GM10266 (cell line): ENCODE measurements around the gene MYADML2.

Experiments
- DNase-seq: peaks from one replicate; pipeline ENCODE4 v3.0.0; 2012; ENCODE audit errors: extremely low spot score
- TF ChIP-seq, protein P1 (sequence below): IDR thresholded peaks from 2 replicates; pipeline ENCODE4 v1.5.1; 2012; ENCODE audit warnings: mild to moderate bottlenecking, low read depth; ENCODE audit not compliant: control insufficient read depth, insufficient read depth; ENCODE audit errors: missing control alignments

The MYADML2 gene

DNA sequence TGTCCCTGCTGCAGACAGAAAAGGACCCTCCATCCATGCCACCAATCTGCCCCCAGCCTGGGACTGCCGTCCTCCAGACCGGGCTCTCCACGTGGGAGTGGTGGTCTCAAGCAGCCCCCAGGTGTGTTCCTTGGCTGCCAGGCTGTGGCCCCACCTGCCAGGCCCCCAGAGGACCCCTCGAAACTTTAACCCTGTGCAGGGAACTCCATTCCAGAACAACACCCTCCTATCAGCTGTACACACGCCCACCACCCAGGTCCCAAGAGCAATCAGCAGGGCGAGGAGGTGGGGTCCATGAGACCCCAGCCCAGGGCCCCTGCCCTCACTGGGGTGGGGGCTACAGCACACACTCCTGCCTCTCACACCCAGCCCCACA, 11.3 kb downstream of the MYADML2 start:
- TF ChIP-seq, protein P1, sequence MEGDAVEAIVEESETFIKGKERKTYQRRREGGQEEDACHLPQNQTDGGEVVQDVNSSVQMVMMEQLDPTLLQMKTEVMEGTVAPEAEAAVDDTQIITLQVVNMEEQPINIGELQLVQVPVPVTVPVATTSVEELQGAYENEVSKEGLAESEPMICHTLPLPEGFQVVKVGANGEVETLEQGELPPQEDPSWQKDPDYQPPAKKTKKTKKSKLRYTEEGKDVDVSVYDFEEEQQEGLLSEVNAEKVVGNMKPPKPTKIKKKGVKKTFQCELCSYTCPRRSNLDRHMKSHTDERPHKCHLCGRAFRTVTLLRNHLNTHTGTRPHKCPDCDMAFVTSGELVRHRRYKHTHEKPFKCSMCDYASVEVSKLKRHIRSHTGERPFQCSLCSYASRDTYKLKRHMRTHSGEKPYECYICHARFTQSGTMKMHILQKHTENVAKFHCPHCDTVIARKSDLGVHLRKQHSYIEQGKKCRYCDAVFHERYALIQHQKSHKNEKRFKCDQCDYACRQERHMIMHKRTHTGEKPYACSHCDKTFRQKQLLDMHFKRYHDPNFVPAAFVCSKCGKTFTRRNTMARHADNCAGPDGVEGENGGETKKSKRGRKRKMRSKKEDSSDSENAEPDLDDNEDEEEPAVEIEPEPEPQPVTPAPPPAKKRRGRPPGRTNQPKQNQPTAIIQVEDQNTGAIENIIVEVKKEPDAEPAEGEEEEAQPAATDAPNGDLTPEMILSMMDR: no peak
- DNase-seq: no peak

DNA sequence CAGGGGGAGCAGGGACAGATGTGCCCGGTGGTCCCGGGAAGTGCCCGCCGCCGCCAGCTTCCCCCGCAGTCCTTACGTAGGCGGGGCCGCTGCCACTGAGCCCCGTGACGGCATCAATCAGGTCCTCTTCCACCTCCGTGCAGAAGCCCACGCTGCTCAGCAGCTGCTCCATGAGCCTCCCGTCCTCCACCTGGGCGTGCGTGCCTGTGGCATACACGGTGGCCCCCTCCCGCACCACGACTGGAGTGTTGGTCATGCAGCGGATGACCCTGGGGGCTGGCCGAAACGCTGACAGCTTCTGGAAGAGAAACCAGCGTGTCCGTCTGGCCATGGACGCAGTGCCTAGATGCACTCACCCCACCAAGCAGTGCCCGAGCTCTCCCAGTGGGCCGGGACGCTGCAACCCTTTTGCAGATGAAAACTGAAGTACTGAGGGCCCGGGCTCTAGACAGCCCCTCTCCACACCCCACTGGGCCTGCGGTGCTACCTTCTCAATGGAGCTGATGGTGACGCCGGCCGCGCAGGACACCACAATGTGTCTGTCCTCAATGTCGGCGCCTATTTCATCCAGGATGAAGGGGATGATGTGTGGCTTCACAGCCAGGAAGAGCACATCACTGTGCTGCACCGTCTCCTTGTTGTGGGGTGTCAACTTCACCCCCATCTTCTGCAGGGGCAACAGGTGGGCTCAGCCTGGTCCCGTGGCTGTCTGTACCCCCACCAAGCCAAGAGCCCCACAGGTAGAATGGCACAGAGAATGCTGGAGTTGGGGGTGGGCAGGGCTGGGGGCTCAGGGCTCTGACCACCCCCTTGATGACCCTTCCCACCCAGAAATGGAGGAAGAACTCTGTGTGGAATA, 12.0 kb downstream of the MYADML2 start:
- TF ChIP-seq, protein P1: no peak
- DNase-seq: no peak

DNA sequence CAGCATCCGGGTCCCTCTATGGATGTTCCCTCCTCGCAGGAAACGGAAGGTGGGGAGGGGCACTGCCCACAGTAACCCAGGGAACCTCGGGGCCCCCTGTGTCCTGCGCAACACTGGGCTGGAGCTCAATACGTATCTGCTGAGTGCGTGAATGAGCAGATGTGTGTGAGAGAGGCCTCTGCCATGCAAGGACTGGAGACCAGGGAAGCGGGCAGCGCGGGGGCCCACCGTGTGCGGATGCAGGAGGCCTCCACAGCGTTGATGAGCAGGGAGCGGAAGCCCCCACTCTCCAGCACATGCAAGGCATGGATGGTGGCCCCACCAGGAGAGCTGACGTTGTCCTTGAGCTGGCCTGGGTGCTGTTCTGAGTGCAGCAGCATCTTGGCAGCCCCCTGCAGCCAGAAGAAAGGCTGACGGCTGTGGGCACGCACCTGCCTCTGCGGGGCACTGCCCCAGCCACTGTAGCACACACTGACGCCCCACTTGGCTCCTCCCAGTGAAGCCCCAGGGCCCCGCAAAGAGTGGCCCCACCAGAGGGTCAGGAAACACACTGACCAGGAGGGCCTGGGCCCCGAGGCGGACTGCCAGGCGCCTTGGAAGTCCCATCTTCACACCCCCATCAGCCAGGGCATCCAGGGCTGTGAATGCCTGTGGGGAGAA, 12.8 kb downstream of the MYADML2 start:
- TF ChIP-seq, protein P1: no peak
- DNase-seq: no peak

DNA sequence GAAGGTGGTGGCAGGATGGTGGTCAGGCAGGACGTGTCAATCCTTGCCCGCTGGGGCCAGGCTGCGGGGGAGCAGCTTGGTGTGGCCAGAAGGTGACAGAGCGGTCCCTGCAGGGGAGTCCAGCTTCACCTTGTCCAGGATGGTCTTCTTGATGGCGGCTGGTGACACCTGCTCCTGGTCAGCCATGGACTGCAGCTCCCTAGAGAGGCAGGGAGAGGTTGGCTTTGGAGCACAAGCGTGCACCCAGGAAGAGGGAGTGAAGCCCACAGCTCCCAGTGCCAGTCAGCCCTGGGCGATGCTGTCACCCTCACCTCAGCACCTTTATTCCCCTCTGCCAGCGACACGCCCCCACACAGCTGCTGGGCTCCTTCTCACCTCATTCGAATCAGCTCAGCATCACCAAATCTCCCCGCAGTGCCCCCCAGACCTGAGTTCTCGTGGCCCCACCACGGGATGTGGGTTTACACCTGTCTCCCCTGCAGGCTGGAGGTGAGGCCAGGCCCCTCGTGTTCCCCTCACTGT, 13.8 kb downstream of the MYADML2 start:
- no peak for DNase-seq
- TF ChIP-seq, protein P1: no peak

DNA sequence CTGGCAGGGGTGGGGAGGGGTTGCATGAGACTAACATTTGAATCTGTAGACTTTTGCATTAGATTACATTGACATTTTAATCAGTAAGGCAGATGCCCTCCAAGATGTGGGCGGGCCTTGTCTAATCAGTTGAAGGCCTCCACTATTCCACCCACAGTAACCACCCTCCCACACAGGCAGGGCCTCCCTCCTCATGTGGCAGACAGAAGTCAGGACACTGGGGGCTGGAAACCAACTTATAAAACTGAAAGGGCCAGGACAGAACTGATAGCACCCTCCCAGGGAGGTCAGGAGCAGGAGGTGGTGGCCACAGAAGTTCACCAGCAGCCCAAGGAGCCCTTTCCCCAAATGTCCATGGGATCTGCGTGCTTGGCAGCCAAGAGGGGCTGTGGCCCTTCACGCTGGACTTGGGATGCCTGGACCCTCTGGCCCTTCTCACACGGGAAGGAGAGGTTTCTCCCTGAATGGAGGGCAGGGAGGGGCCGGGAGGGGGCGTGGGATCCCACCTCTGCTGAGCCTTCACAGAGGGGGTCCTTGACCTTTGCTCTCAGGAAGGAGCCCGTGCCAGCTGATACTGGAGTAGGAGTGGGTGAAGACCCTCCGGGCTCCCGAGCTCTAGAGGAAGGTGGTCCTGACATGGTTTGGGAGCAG, 14.6 kb downstream of the MYADML2 start:
- TF ChIP-seq, protein P1: no peak
- no peak for DNase-seq

DNA sequence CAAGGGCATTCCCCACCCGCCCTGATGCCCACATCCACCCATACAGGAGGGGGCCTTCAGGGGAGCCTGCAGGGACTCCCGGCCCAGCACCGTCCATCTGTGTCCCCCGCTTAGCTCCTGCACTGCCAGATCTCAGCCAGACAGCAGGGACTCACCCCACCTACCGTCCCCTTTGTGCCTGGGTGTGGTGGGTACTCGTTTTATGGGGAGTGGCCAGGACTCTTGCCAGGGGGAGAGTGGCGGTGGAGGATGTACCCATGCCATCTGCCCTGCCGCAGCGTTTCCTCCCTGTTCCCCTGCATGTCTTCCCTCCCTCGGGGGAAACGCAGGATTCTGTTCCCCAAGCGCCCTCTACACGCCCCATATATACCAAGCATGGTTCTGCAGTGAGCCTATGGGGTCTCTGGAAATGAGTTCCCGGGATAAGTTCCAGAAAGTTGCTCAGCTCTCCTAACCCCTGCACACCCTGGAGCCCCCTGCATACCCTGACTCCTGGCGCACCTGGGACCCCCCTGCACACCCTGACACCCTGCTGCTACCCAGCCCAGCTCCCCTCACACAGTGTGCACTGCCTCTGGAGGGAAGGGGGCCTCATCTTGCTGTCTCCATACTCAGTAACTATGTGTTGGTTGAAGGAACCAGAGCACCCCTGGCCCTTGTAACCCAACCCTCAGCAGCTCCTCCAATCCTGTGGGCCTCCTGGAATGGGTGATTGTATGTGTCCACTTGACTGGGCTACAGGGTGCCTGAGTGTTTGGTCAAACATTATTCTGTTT, 15.3 kb downstream of the MYADML2 start:
- TF ChIP-seq, protein P1: no peak
- no peak for DNase-seq
